Fibroblast of skin of back (primary cell): ENCODE measurements around the gene SYT9.
A peak's percentile ranks its signal among the peaks of the same experiment; 100 is the strongest.
"Not testable (repeated sequence)": the region's sequence is repeated elsewhere in the genome, so short reads cannot be mapped to it uniquely, and the experiment has no call there.

Experiments
- DNase-seq: peaks from one replicate; pipeline ENCODE4 v3.0.0-alpha.2; 2013

The SYT9 gene

GRCh38 chr11:7278314-7278917 lies 26.7 kb downstream of the SYT9 start:
- DNase-seq = peak; percentile 24

- no peak for DNase-seq
These were observed 28.0 kb downstream of the SYT9 start for GRCh38 chr11:7279676-7280075.

- DNase-seq = peak; percentile 34
These were observed 29.4 kb downstream of the SYT9 start for GRCh38 chr11:7281079-7281478.

- DNase-seq = no peak
These were observed 30.1 kb downstream of the SYT9 start for GRCh38 chr11:7281809-7282208.

- no peak for DNase-seq
These were observed 34.5 kb downstream of the SYT9 start for GRCh38 chr11:7286178-7286577.

- DNase-seq = no peak
These were observed 39.6 kb downstream of the SYT9 start for GRCh38 chr11:7291100-7291829.

- DNase-seq = no peak
These were observed 41.2 kb downstream of the SYT9 start for GRCh38 chr11:7292922-7293321.

- no peak for DNase-seq
These were observed 47.7 kb downstream of the SYT9 start for GRCh38 chr11:7299393-7299792.

GRCh38 chr11:7300281-7300680 lies 48.6 kb downstream of the SYT9 start:
- DNase-seq = peak; percentile 1

- no peak for DNase-seq
These were observed 51.4 kb downstream of the SYT9 start for GRCh38 chr11:7303146-7303545.

GRCh38 chr11:7306900-7307299 lies 55.2 kb downstream of the SYT9 start:
- no peak for DNase-seq

- no peak for DNase-seq
These were observed 56.1 kb downstream of the SYT9 start for GRCh38 chr11:7307836-7308235.

GRCh38 chr11:7311903-7312302 lies 60.2 kb downstream of the SYT9 start:
- DNase-seq = no peak

GRCh38 chr11:7314811-7315604 lies 63.3 kb downstream of the SYT9 start:
- no peak for DNase-seq

GRCh38 chr11:7319501-7319900 lies 67.8 kb downstream of the SYT9 start:
- no peak for DNase-seq

- DNase-seq = no peak
These were observed 68.6 kb downstream of the SYT9 start for GRCh38 chr11:7320306-7320705.

- DNase-seq = no peak
These were observed 70.1 kb downstream of the SYT9 start for GRCh38 chr11:7321473-7322450.

GRCh38 chr11:7332451-7332850 lies 80.7 kb downstream of the SYT9 start:
- DNase-seq = no peak

- DNase-seq = no peak
These were observed 81.3 kb downstream of the SYT9 start for GRCh38 chr11:7332962-7333361.

GRCh38 chr11:7335442-7335841 lies 83.7 kb downstream of the SYT9 start:
- DNase-seq = not testable (repeated sequence)

- DNase-seq = no peak
These were observed 89.8 kb downstream of the SYT9 start for GRCh38 chr11:7341551-7341950.
